Measurements from ENCODE around the gene PPP4R1.

Gene PPP4R1

GRCh38 chr18:9638886-9639285 is 24.5 kb upstream of the PPP4R1 start:
- TF ChIP-seq CTCF (IDR thresholded peaks at IDR 0.05), result no peak
- no peak overlapping the region for H3K27ac ChIP-seq
- H3K9me3 ChIP-seq (ENCODE audit: control insufficient read depth, low read length), result no peaks in the 10 kb centered on the region
- H3K4me1 ChIP-seq, result no peaks in the 10 kb centered on the region
- H3K79me2 ChIP-seq, result no peaks in the 10 kb centered on the region
- H3K4me2 ChIP-seq (ENCODE audit: low read length), result no peak overlapping the region
- no peak overlapping the region for H2AFZ ChIP-seq
- H3K9ac ChIP-seq, result no peak overlapping the region
- H3K27me3 ChIP-seq (ENCODE audit: control insufficient read depth, insufficient read depth, low read length), result no peaks in the 10 kb centered on the region
- H3K36me3 ChIP-seq (ENCODE audit: control insufficient read depth, insufficient read depth, low read length), result no peaks in the 10 kb centered on the region
- no peak overlapping the region for H3K4me3 ChIP-seq (ENCODE audit: low read depth, low read length)

GRCh38 chr18:9637036-9637767 is 22.8 kb upstream of the PPP4R1 start:
- Histone ChIP-seq H3K4me3 (ENCODE audit: low read depth, low read length) (no peak overlapping the region), H3K9ac (no peak overlapping the region), H3K4me2 (ENCODE audit: low read length) (no peak overlapping the region), H3K36me3 (ENCODE audit: control insufficient read depth, insufficient read depth, low read length) (no peaks in the 10 kb centered on the region), H2AFZ (no peak overlapping the region), H3K9me3 (ENCODE audit: control insufficient read depth, low read length) (no peaks in the 10 kb centered on the region), H3K4me1 (no peaks in the 10 kb centered on the region), H3K27me3 (ENCODE audit: control insufficient read depth, insufficient read depth, low read length) (no peaks in the 10 kb centered on the region), H3K79me2 (no peaks in the 10 kb centered on the region), H3K27ac (no peak overlapping the region)
- no peak for TF ChIP-seq CTCF (IDR thresholded peaks at IDR 0.05)

- H2AFZ ChIP-seq, result no peak overlapping the region
- H3K27ac ChIP-seq, result no peak overlapping the region
- no peaks in the 10 kb centered on the region for H3K27me3 ChIP-seq (ENCODE audit: control insufficient read depth, insufficient read depth, low read length)
- H3K4me3 ChIP-seq (ENCODE audit: low read depth, low read length), result no peak overlapping the region
- no peak overlapping the region for H3K4me2 ChIP-seq (ENCODE audit: low read length)
- H3K9me3 ChIP-seq (ENCODE audit: control insufficient read depth, low read length), result no peaks in the 10 kb centered on the region
- H3K9ac ChIP-seq, result no peak overlapping the region
- no peaks in the 10 kb centered on the region for H3K79me2 ChIP-seq
- no peaks in the 10 kb centered on the region for H3K36me3 ChIP-seq (ENCODE audit: control insufficient read depth, insufficient read depth, low read length)
- TF ChIP-seq CTCF (IDR thresholded peaks at IDR 0.05), result no peak
- no peaks in the 10 kb centered on the region for H3K4me1 ChIP-seq
These were observed 20.5 kb upstream of the PPP4R1 start for GRCh38 chr18:9634856-9635255.

- Histone ChIP-seq H3K27ac (no peak overlapping the region), H3K27me3 (ENCODE audit: control insufficient read depth, insufficient read depth, low read length) (no peaks in the 10 kb centered on the region), H3K4me3 (ENCODE audit: low read depth, low read length) (no peak overlapping the region), H3K9me3 (ENCODE audit: control insufficient read depth, low read length) (no peaks in the 10 kb centered on the region), H3K79me2 (no peaks in the 10 kb centered on the region), H3K4me1 (no peaks in the 10 kb centered on the region), H3K36me3 (ENCODE audit: control insufficient read depth, insufficient read depth, low read length) (no peaks in the 10 kb centered on the region), H2AFZ (no peak overlapping the region), H3K9ac (no peak overlapping the region), H3K4me2 (ENCODE audit: low read length) (no peak overlapping the region)
- no peak for TF ChIP-seq CTCF (IDR thresholded peaks at IDR 0.05)
These were observed 17.6 kb upstream of the PPP4R1 start for GRCh38 chr18:9631814-9632496.
